Prostate gland (tissue), 2 donors: ENCODE data around the gene LCN12.

Experiments
- POLR2AphosphoS5 ChIP-seq: sonication (generic); formaldehyde crosslinking; IDR thresholded peaks from one replicate; pipeline ENCODE4 v1.6.1; 2017; ENCODE audit warnings: antibody characterized with exemption
- TF ChIP-seq, protein P1 (sequence below), 4 experiments: fragments of 200-600 bp in 2 of 4; fragments of 450-650 bp in 2 of 4; sonication (generic) in 2 of 4; IDR thresholded peaks; 1 replicate in 3 of 4; 2 replicates in 1 of 4; pipeline ENCODE4 v1.5.1; 2016 to 2019; ENCODE audit warnings: antibody characterized with exemption in 4 of 4, mild to moderate bottlenecking in 2 of 4, moderate library complexity in 2 of 4

DNA sequence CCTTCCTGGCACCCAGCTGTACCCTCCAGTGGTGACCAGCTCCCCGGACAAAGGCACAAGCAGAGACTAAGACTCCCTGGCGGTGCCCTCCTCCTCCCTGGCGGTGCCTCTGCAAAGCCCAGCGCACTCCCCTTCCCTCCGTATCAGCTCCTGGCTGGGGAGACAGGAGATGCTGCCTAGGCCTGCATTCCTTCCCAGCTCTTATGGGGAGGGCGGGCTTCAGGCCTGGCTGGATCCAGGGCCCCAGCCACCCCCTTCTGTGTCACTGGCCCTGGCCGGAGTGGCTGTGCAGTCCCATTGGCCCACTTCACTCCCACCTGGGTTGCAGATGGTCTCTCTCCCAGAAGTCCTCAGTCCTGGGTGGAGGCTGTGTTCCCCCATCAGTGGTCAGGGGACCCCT lies 6.4 kb downstream of the LCN12 start:
- TF ChIP-seq, protein P1, sequence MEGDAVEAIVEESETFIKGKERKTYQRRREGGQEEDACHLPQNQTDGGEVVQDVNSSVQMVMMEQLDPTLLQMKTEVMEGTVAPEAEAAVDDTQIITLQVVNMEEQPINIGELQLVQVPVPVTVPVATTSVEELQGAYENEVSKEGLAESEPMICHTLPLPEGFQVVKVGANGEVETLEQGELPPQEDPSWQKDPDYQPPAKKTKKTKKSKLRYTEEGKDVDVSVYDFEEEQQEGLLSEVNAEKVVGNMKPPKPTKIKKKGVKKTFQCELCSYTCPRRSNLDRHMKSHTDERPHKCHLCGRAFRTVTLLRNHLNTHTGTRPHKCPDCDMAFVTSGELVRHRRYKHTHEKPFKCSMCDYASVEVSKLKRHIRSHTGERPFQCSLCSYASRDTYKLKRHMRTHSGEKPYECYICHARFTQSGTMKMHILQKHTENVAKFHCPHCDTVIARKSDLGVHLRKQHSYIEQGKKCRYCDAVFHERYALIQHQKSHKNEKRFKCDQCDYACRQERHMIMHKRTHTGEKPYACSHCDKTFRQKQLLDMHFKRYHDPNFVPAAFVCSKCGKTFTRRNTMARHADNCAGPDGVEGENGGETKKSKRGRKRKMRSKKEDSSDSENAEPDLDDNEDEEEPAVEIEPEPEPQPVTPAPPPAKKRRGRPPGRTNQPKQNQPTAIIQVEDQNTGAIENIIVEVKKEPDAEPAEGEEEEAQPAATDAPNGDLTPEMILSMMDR (IDR thresholded peaks at IDR 0.05): no peak
- TF ChIP-seq POLR2AphosphoS5: no peak
